HepG2 (cell line): ENCODE measurements around the gene PDCD10. TPM values are rescaled to one million over a fixed set of nuclear protein-coding genes. Genes with fewer than 3 reads are reported as not detected.

Experiments
- ATRX ChIP-seq: sonication (generic); formaldehyde crosslinking; IDR thresholded peaks from 2 replicates; pipeline ENCODE4 v1.4.0; 2020; ENCODE audit warnings: missing genetic modification reagents, borderline replicate concordance
- BRCA1 ChIP-seq: sonication (generic); formaldehyde crosslinking; IDR thresholded peaks from 2 replicates; pipeline ENCODE4 v1.4.0; 2020; ENCODE audit warnings: missing genetic modification reagents
- FLYWCH1 ChIP-seq: sonication (generic); formaldehyde crosslinking; IDR thresholded peaks from 2 replicates; pipeline ENCODE4 v1.8.1; 2023; ENCODE audit warnings: mild to moderate bottlenecking, missing genetic modification reagents
- FOXC1 ChIP-seq: sonication (generic); formaldehyde crosslinking; IDR thresholded peaks from 2 replicates; pipeline ENCODE4 v1.8.0; 2022; ENCODE audit warnings: mild to moderate bottlenecking, missing genetic modification reagents, borderline replicate concordance
- HNF4G ChIP-seq, 2 experiments: sonication (generic) in 1 of 2; formaldehyde crosslinking in 1 of 2; IDR thresholded peaks; 2 replicates each; pipeline versions ENCODE4 v1.4.0 to v1.6.1; 2011 to 2020; ENCODE audit warnings: borderline replicate concordance in 2 of 2, low read depth in 2 of 2, mild to moderate bottlenecking in 2 of 2, low read length in 1 of 2, missing genetic modification reagents in 1 of 2, moderate library complexity in 1 of 2
- HNRNPK ChIP-seq: fragments of 200-400 bp; formaldehyde crosslinking; IDR thresholded peaks from 2 replicates; pipeline ENCODE4 v1.6.1; 2018; ENCODE audit warnings: low read length, low read depth, moderate library complexity, mild to moderate bottlenecking; ENCODE audit not compliant: poor library complexity, severe bottlenecking
- KDM5A ChIP-seq: fragments of 200-600 bp; sonication (generic); IDR thresholded peaks from 2 replicates; pipeline ENCODE4 v1.7.0; 2018; ENCODE audit warnings: antibody characterized with exemption, mild to moderate bottlenecking, low read length, borderline replicate concordance
- KDM5B ChIP-seq: sonication (generic); formaldehyde crosslinking; IDR thresholded peaks from 2 replicates; pipeline ENCODE4 v1.4.0; 2020; ENCODE audit warnings: missing genetic modification reagents, mild to moderate bottlenecking, borderline replicate concordance
- MLLT10 ChIP-seq: sonication (generic); formaldehyde crosslinking; IDR thresholded peaks from 2 replicates; pipeline ENCODE4 v1.4.0; 2020; ENCODE audit warnings: missing genetic modification reagents
- NR1H2 ChIP-seq: sonication (generic); formaldehyde crosslinking; IDR thresholded peaks from 2 replicates; pipeline ENCODE4 v1.8.1; 2022; ENCODE audit warnings: low read depth, missing genetic modification reagents, borderline replicate concordance
- PHF21A ChIP-seq: sonication (generic); formaldehyde crosslinking; IDR thresholded peaks from 2 replicates; pipeline ENCODE4 v1.5.0; 2020; ENCODE audit warnings: mild to moderate bottlenecking, missing genetic modification reagents
- RBFOX2 ChIP-seq: fragments of 200-400 bp; formaldehyde crosslinking; IDR thresholded peaks from 2 replicates; pipeline ENCODE4 v1.6.1; 2017; ENCODE audit warnings: low read depth, mild to moderate bottlenecking, low read length
- STAG1 ChIP-seq: sonication (generic); formaldehyde crosslinking; IDR thresholded peaks from 2 replicates; pipeline ENCODE4 v1.4.0; 2020; ENCODE audit warnings: missing genetic modification reagents
- TAF1 ChIP-seq: sonication (generic); formaldehyde crosslinking; IDR thresholded peaks from 2 replicates; pipeline ENCODE4 v1.4.0; 2020; ENCODE audit warnings: missing genetic modification reagents
- ZBTB20 ChIP-seq: sonication (generic); formaldehyde crosslinking; IDR thresholded peaks from 2 replicates; pipeline ENCODE4 v1.8.1; 2023; ENCODE audit warnings: missing genetic modification reagents, low read depth, mild to moderate bottlenecking, borderline replicate concordance
- ZC3H13 ChIP-seq: sonication (generic); formaldehyde crosslinking; IDR thresholded peaks from 2 replicates; pipeline ENCODE4 v1.8.1; 2023; ENCODE audit warnings: mild to moderate bottlenecking, missing genetic modification reagents, moderate library complexity
- ZNF264 ChIP-seq: sonication (generic); formaldehyde crosslinking; IDR thresholded peaks from 2 replicates; pipeline ENCODE4 v1.4.0; 2020; ENCODE audit warnings: missing genetic modification reagents
- ZNF33A ChIP-seq: sonication (generic); formaldehyde crosslinking; IDR thresholded peaks from 2 replicates; pipeline ENCODE4 v1.5.1; 2020; ENCODE audit warnings: missing genetic modification reagents, mild to moderate bottlenecking, moderate library complexity, borderline replicate concordance
- ZNF501 ChIP-seq: sonication (generic); formaldehyde crosslinking; IDR thresholded peaks from 2 replicates; pipeline ENCODE4 v1.5.1; 2020; ENCODE audit warnings: mild to moderate bottlenecking, moderate library complexity, missing genetic modification reagents
- ZNF530 ChIP-seq: sonication (generic); formaldehyde crosslinking; IDR thresholded peaks from 2 replicates; pipeline ENCODE4 v1.5.0; 2020; ENCODE audit warnings: low read depth, mild to moderate bottlenecking, missing genetic modification reagents
- ZNF563 ChIP-seq: sonication (generic); formaldehyde crosslinking; IDR thresholded peaks from 2 replicates; pipeline ENCODE4 v1.8.0; 2022; ENCODE audit warnings: mild to moderate bottlenecking, moderate library complexity, missing genetic modification reagents
- ZNF660 ChIP-seq: sonication (generic); formaldehyde crosslinking; IDR thresholded peaks from 2 replicates; pipeline ENCODE4 v1.5.1; 2020; ENCODE audit warnings: mild to moderate bottlenecking, low read depth, missing genetic modification reagents, borderline replicate concordance
- ZNF670 ChIP-seq: sonication (generic); formaldehyde crosslinking; IDR thresholded peaks from 2 replicates; pipeline ENCODE4 v1.8.0; 2022; ENCODE audit warnings: mild to moderate bottlenecking, missing genetic modification reagents, borderline replicate concordance
- polyA plus RNA-seq, 8 experiments: library from polyadenylated mRNA; depleted of rRNA in 3 of 8; stranded (reverse) in 7 of 8; unstranded in 1 of 8; fragments of >200 nt; fragmentation: Illumina TruSeq in 4 of 8; extraction: Trizol in 4 of 8; gene quantifications; 2 replicates each; pipeline versions ENCODE4 v1.2.1 to v1.2.3, GENCODE V29; 2011 to 2016; ENCODE audit warnings: low read depth in 4 of 8, missing spikeins in 1 of 8, mixed read lengths in 1 of 8; ENCODE audit not compliant: insufficient read depth in 1 of 8
- total RNA-seq, 5 experiments: library from RNA; depleted of rRNA; stranded (reverse); fragments of >200 nt; fragmentation: Illumina TruSeq; extraction: Trizol; gene quantifications; 2 replicates each; pipeline ENCODE4 v1.2.3, GENCODE V29; 2016; ENCODE audit warnings: low read depth in 1 of 5
- TF ChIP-seq, protein P1 (sequence below): sonication (generic); formaldehyde crosslinking; IDR thresholded peaks from 2 replicates; pipeline ENCODE4 v1.5.1; 2020; ENCODE audit warnings: missing genetic modification reagents, mild to moderate bottlenecking, borderline replicate concordance
- TF ChIP-seq, protein P2 (sequence below): sonication (generic); formaldehyde crosslinking; IDR thresholded peaks from 2 replicates; pipeline ENCODE4 v1.9.0; 2022; ENCODE audit warnings: low read depth, missing genetic modification reagents
- TF ChIP-seq, protein P3 (sequence below): sonication (generic); formaldehyde crosslinking; IDR thresholded peaks from 2 replicates; pipeline ENCODE4 v1.4.0; 2020; ENCODE audit warnings: missing genetic modification reagents

The PDCD10 gene
- total and polyA plus RNA-seq, 2 of the 13 experiments (the other 11 are each of a cell fraction or from before 2014, with no cell fraction given), result 48.5 to 53.9 TPM

DNA sequence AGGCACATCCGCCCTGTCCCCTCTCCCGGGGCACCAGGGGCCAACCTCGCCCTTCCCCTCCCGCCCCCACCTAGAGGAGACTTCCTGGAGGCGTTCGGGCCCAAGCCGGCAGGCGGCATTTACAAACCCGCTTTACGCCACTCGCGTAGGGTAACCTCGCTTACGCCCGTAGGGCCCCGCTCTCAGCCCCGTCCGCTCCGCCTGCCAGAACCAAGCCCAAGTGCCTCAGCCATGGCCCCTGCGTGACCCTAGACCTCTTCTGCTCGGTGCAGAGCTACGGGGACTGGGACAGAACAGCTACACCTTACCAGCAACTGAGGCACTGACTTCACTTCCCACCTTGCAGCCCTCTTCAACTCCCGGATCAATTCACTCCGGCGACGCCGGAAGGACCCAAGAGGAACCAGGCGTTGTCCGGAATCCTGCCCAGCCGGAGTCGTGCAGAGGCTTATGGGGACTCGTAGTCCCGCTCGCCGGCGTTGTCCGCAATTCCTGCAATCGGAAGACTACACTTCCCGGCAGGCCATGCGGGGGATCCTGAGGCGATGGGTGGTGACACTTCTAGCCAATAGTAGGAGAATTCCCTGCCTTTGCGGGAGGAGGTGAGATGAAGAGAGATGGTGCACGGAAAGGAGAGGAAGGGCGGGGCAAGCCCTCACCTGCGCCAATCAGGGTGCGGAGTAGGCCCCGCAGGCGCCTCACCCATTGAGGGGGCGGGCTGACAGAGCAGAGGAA, at the start of gene PDCD10 (continued):
- no peak for TF ChIP-seq ZNF264
- TF ChIP-seq TAF1 (CRISPR knock-in tag), result peak; percentile 63; the same call in 1 of the 2 replicates
- TF ChIP-seq ZC3H13 (CRISPR knock-in tag), result no peak
- peak; percentile 72 for TF ChIP-seq RBFOX2
- peak; percentile 90 for TF ChIP-seq PHF21A (CRISPR knock-in tag)
- TF ChIP-seq STAG1 (CRISPR knock-in tag), result no peak
- TF ChIP-seq, protein P1, sequence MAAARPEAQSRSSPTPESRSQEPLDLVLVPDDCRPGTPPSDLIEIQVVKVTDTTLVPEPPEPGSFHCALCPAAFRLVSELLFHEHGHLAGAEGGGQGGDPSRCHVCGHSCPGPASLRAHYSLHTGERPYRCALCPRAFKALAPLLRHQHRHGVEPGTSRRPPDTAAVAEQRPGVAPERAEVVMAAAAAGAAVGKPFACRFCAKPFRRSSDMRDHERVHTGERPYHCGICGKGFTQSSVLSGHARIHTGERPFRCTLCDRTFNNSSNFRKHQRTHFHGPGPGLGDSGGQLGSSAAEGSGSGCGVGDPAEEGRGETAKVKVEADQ (CRISPR knock-in tag), result no peak
- no peak for TF ChIP-seq FLYWCH1 (CRISPR knock-in tag)
- no peak for TF ChIP-seq ZNF530 (CRISPR knock-in tag)
- no peak for TF ChIP-seq HNRNPK
- no peak for TF ChIP-seq ZBTB20
- TF ChIP-seq NR1H2 (CRISPR knock-in tag), result no peak; the same call in 1 of the 2 replicates
- TF ChIP-seq KDM5B (CRISPR knock-in tag), result peak; percentile 48; the same call in 1 of the 2 replicates
- peak; percentile 50; the same call in 1 of the 2 replicates for TF ChIP-seq ZNF563 (CRISPR knock-in tag)
- 0 out of 2 replicates have a peak, but pooled peaks have one; percentile 59 for TF ChIP-seq BRCA1 (CRISPR knock-in tag)
- no peak for TF ChIP-seq ZNF660 (CRISPR knock-in tag)
- TF ChIP-seq, protein P2, sequence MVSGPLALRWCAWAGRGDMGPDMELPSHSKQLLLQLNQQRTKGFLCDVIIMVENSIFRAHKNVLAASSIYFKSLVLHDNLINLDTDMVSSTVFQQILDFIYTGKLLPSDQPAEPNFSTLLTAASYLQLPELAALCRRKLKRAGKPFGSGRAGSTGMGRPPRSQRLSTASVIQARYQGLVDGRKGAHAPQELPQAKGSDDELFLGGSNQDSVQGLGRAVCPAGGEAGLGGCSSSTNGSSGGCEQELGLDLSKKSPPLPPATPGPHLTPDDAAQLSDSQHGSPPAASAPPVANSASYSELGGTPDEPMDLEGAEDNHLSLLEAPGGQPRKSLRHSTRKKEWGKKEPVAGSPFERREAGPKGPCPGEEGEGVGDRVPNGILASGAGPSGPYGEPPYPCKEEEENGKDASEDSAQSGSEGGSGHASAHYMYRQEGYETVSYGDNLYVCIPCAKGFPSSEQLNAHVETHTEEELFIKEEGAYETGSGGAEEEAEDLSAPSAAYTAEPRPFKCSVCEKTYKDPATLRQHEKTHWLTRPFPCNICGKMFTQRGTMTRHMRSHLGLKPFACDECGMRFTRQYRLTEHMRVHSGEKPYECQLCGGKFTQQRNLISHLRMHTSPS (CRISPR knock-in tag), result no peak
- TF ChIP-seq ZNF670 (CRISPR knock-in tag), result no peak
- TF ChIP-seq ATRX (CRISPR knock-in tag), result no peak
- no peak for TF ChIP-seq MLLT10 (CRISPR knock-in tag)
- peak; percentile 63; the same call in 1 of the 2 replicates for TF ChIP-seq ZNF33A
- TF ChIP-seq, protein P3, sequence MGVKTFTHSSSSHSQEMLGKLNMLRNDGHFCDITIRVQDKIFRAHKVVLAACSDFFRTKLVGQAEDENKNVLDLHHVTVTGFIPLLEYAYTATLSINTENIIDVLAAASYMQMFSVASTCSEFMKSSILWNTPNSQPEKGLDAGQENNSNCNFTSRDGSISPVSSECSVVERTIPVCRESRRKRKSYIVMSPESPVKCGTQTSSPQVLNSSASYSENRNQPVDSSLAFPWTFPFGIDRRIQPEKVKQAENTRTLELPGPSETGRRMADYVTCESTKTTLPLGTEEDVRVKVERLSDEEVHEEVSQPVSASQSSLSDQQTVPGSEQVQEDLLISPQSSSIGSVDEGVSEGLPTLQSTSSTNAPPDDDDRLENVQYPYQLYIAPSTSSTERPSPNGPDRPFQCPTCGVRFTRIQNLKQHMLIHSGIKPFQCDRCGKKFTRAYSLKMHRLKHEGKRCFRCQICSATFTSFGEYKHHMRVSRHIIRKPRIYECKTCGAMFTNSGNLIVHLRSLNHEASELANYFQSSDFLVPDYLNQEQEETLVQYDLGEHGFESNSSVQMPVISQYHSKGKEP (CRISPR knock-in tag), result no peak
- TF ChIP-seq HNF4G (IDR thresholded peaks at IDR 0.05; ENCODE audit: borderline replicate concordance, low read depth, low read length), result no peak
- TF ChIP-seq HNF4G (CRISPR knock-in tag; IDR thresholded peaks at IDR 0.05; ENCODE audit: borderline replicate concordance, low read depth), result peak; percentile 50; the same call in 1 of the 2 replicates
- peak; percentile 85 for TF ChIP-seq ZNF501 (CRISPR knock-in tag)
- TF ChIP-seq KDM5A, result peak; percentile 73; the same call in 1 of the 2 replicates
- no peak for TF ChIP-seq FOXC1 (CRISPR knock-in tag)
